Fibroblast of skin of right biceps (primary cell): ENCODE measurements around the gene ORC5.
A peak's percentile ranks its signal among the peaks of the same experiment; 100 is the strongest.
"Not testable (repeated sequence)": the region's sequence is repeated elsewhere in the genome, so short reads cannot be mapped to it uniquely, and the experiment has no call there.

Experiments used
- DNase-seq: peaks from one replicate; pipeline ENCODE4 v3.0.0-alpha.2; 2013

The ORC5 gene

DNA sequence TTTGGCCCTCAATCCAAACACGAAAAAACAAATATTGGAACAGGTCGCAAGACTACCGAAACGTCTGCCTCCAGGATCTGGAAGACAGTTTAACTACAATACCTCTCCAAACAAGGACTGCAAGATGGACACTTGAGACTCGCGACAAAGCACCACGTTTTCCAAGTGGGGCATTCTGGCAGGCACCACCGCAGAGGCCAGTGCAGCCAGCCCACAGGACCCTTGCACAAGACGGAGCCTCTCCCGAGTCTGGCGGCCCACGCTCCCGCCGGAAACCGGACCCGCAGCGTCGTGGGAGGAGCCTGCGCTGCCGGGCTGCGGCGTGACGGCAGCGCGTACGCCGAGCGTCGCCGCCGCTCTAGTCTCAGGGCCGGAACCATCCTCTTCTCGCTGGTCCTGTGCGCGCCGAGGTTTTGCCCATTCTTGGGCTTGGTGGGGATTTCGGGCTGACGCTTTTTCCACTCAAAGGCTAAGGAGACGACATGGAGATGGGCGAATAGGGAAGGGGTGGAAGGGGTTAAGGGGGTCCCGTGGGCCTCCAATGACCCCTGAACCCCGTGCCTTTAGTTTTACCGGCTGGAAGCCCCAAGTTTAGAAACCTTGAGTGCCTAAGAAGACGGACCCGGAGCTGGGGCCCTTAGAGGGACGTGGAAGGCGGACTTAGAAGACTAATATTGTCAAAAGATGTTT lies at the start of gene ORC5:
Gene ORC5 (minus strand): TSS at position 283 of the 690 bp plus-strand sequence. CDS start 109 bp downstream, at position 174.
- peak; percentile 81 for DNase-seq

DNA sequence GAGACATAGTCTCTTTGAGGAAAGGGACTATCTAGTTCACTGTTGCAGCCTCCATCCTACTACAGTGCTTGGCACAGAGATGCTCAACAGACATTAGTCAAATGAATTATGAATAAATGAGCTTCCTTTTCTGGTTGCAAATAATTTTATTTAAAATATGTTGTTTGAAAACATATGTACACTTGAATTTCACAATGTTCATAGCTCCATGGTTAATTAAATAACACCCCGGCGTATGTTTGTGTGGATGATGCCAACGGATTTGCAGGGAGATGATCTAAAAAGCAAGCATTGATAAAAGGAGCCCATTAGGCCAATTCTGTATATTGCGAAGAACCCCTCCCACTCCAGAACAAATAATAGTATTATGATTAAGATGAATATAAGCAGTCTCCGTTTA lies 47.8 kb upstream of the ORC5 start:
- no peak for DNase-seq

GRCh38 chr7:104255194-104255593 lies 47.4 kb upstream of the ORC5 start:
- no peak for DNase-seq

DNA sequence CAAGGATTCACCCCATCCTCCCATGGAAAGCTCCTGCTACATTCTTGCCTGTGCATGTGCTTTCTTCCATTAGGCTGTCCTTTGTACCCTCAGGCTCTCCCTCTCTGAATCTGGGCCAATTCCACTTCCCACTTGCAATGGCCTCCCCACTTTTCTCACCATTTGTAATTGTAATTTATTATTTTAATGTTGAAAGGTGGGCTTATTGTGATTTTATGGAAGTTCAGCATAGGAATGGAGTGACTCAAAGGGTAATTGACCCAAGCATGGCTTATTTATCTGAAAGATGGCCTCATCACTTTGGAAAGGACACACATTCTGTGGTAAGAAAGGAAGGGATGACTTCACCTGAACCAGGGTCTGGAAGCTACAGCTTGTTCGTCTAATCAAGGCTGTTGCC lies 46.9 kb upstream of the ORC5 start:
- no peak for DNase-seq

DNA sequence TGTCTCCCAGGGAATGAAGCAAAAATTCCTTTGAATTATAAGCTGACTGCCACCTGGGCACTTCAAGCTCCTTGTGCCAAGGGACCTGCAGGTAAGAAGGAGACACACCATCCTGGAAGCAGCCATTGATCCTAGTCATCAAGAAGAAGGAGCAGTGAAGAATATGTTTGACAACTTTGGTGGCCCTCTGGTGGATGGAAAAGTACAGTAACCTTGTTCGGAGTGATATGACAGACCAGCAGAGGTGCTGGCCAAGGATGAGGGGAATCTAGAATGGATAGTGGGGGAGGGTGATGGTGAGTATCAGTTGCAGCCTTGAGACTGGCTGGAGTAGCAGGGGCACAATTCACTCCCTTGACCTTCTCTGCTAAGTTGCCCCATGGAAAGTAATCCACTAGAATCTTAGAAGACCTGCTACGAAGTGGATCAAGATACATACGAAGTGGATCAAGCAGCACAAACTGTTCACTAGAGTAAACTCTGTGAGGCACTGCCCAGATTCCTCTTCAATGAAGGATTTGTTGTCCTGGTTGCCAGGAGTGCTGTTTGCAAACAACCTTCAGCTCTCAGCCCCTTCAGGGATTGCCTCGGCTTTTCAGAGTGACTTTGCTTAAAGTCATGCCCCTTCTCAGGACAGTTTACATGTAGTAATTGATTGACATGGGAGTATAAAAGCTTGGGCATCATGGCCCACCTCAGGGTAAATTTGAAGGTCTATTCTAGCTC lies 44.8 kb upstream of the ORC5 start:
- no peak for DNase-seq

GRCh38 chr7:104242638-104243037 lies 34.8 kb upstream of the ORC5 start:
- no peak for DNase-seq

DNA sequence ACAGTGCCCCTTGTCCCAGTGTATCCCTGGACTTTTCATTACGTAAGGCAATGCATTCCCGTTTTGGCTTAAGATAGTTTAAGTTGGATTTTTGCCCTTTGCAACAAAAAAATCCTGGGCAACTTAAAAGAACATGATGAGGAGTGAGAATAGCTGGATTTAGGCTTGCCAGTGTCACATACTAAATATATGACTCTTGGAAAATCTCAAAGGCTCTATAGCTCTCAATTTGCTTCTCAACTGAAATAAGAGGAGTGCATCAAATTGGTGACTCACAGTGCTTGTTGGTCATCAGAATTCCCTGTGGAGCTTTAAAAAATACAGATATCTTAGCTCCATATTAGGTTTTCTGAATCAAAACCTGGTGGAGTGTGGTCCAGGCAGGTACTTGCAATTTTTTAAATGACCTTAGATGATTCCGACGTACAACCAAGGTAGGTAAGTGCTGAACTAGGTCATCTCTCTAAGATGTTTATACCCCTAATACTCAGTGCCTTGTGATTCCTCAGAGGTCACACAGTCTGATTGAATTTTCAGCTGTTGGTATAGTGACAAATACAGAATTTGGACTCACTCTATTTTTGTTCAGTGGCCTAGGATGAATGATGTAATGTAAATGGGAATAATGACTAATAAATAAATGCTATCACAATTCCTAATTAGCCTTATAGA lies 33.9 kb upstream of the ORC5 start:
- peak; percentile 11 for DNase-seq

DNA sequence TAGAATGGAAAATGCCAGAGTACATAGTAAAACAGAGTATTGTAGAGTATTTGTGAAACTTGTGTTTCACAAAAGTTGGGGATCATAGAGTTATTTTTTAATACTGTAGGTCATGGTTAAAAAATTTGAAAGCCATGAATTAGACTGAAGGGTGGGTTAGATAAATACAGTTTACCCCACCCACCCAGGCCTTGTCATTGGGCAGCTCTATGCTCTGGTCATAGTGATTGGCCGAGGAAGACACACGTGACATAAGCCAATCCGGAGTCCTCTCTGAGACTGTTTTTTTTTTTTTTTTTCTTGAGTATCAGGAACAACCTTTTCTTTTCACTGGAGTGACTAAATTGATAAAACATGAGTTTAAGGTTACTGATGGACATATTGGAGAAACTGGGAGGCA lies 33.3 kb upstream of the ORC5 start:
- DNase-seq = no peak

DNA sequence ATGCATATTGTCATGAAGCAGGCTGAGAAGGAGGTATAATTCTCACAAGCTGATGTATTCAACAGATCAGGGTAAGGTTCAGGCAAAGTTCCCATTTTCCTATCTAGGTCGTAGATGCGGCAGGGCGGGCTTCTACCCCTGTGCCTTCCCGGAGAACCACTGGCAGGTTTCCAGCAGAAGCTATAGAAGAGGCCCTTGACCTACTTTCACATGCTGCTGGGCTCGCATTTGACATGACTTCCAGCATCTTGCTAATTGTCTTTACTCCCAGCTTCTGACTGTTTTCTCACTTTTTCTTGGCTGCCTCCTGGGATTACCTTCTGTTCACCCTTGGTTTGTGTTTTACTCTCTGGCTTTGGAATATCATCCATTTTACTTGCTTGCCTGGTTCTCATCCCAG lies 32.6 kb upstream of the ORC5 start:
- no peak for DNase-seq

- not testable (repeated sequence) for DNase-seq
Observed at GRCh38 chr7:104234990-104235389, 27.2 kb upstream of the ORC5 start.

DNA sequence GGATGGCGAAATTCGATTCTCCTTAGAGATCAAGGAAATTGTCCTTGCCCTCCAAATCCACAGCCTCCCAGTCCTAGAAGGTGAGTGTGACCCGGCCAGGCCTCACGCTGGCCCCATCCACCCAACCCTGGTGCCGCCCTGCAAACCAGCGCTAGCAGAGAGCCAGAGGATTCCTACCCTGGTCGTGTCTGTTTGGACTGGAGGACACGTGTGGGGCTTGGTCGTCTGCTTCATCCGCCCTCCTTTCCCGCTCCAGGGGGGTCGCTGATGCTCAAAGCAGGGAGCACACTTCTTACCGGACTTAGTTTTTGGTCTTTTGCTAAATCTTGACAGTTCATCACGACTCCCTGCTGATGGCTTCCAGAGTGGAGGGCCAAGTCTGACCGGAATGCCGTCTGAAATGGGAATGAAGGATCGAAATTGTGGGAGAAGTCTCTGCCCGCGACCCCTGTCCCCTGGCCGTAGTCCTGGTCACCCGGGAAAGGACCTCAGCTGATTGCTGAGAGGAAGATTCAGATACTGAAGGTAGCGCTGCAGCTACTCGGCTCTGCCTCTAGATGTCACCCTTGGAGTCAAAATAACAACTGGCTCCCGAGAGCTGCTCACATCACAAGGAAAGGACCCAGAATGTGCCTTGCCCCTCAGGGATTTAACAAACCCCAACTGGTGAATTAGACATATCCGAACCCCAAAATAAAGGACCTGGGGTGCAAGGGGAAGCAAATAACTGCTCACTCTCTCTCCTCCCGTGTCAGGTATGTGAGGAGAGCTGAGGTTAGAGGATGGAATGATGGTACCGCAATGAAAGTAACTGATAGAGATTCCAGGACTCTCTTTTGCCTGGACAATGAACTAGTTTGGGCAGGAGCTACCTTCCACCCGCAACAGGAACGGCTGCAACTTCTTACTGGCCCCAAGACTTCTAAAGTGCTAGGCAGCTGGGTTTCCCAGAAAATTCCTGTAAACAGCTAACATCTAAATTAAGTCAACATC lies 23.5 kb upstream of the ORC5 start:
- peak; percentile 51 for DNase-seq

GRCh38 chr7:104230606-104231005 lies 22.8 kb upstream of the ORC5 start:
- DNase-seq = peak; percentile 26

GRCh38 chr7:104228442-104228841 lies 20.6 kb upstream of the ORC5 start:
- DNase-seq = no peak

DNA sequence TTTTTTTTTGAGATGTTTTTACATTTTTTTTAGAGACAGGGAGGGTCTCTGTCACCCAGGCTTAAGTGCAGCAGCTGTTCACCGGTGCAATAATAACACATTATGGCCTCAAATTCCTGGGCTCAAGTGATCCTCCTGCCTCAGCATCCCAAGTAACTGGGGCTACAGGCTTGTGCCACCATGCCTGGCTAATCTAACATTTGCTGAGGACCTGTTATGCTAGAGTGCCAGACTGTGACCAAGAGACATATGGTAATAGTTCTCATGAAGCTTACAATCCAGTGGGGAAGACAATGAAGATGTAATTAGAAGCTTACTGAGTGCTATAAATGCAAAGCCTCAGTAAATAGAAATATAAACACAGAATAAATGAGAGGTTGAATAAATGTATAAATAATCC lies 17.6 kb upstream of the ORC5 start:
- no peak for DNase-seq

GRCh38 chr7:104217620-104218019 lies 9.8 kb upstream of the ORC5 start:
- DNase-seq = no peak

DNA sequence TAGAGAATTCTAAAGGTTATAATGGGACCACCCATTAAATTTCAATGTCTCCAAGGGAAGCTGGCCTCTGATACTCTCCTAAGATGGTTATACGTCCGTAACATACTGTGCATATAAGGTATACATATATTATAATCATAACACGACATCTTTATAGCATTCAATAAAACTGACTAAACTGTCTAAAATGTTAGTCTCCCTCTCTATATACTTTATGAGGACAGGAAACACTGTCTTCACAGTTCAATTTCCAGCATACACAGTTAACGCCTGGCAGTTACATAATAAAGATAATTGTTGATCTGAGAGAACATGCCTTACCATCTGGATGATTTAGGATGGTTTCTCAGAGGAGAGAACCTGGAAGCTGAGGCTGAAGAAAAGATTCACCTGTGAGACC lies 1.2 kb upstream of the ORC5 start:
- no peak for DNase-seq

DNA sequence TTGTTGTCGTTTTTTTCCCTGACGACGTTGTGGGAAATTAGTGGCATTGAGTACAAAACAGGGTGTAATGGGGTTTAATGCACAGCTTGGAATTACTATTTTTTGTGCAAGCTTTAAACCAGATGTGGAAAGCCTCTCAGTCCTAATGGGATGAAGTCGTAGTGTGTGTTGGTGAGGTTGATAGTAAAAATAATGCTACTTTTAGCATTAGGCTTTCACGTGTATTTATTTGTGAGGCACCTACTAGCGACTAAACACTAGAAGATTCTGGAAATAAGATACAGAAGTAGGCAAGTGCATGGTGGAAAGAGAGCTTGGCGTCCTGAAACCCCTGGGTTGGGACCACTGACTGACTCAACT lies 588 bp upstream of the ORC5 start:
- DNase-seq = no peak

GRCh38 chr7:104207348-104207730 lies 474 bp downstream of the ORC5 start:
- DNase-seq = peak; percentile 5

GRCh38 chr7:104206841-104207240 lies 972 bp downstream of the ORC5 start:
- DNase-seq = no peak

GRCh38 chr7:104198673-104199278 lies 9.0 kb downstream of the ORC5 start:
- DNase-seq = no peak

DNA sequence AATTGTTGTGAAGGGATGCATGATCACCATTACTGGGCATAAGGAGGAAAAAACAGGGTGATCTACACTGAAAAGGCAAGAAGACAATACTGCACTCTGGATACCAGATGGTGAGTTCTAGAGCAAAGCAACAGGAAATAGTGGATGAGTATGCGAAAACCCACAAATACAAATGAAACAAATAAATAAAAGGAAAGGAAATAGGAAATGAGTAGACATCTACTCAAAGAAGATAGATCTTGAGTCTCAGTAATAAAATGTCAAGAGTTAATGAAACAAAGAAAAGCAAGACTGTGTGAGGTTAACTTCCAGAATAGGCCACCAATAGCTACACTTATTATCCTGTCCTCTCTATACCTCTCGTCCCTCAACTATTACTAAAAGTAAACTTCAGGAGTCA lies 11.7 kb downstream of the ORC5 start:
- DNase-seq = no peak

- DNase-seq = no peak
Observed at GRCh38 chr7:104192434-104192833, 15.4 kb downstream of the ORC5 start.

- DNase-seq = no peak
Observed at GRCh38 chr7:104185346-104185745, 22.5 kb downstream of the ORC5 start.
